Brain microvascular endothelial cell (primary cell): ENCODE measurements around the gene FAP.

Experiments
- DNase-seq: peaks from one replicate; pipeline ENCODE4 v3.0.0-alpha.2; 2020
- H3K27ac ChIP-seq: fragments of 250-450 bp; sonication (Bioruptor Pico); 2 replicates; pipeline ENCODE4 v1.5.1; 2020; ENCODE audit warnings: mild to moderate bottlenecking, moderate library complexity
- H3K27me3 ChIP-seq: fragments of 250-450 bp; sonication (Bioruptor Pico); replicated peaks from 2 replicates; pipeline ENCODE4 v1.5.1; 2020; ENCODE audit warnings: mild to moderate bottlenecking
- H3K36me3 ChIP-seq: fragments of 250-450 bp; sonication (Bioruptor Pico); replicated peaks from 2 replicates; pipeline ENCODE4 v1.5.1; 2020; ENCODE audit warnings: mild to moderate bottlenecking
- H3K4me3 ChIP-seq: 2 replicates; pipeline ENCODE4 v1.5.1; 2011; ENCODE audit warnings: low read depth, mild to moderate bottlenecking, control low read depth, low read length, moderate library complexity
- in situ Hi-C: cut with HindIII; loops from 2 replicates; pipeline ENCODE4 v1.10.0; 2017; ENCODE audit warnings: low sequenced_read_pairs, low pct_ligation_motif_present
- TF ChIP-seq, protein P1 (sequence below): IDR thresholded peaks from 2 replicates; pipeline ENCODE4 v1.5.1; 2011; ENCODE audit warnings: low read depth, mild to moderate bottlenecking, moderate library complexity, low read length, control low read depth, inconsistent platforms; ENCODE audit errors: missing control alignments

FAP gene

DNA sequence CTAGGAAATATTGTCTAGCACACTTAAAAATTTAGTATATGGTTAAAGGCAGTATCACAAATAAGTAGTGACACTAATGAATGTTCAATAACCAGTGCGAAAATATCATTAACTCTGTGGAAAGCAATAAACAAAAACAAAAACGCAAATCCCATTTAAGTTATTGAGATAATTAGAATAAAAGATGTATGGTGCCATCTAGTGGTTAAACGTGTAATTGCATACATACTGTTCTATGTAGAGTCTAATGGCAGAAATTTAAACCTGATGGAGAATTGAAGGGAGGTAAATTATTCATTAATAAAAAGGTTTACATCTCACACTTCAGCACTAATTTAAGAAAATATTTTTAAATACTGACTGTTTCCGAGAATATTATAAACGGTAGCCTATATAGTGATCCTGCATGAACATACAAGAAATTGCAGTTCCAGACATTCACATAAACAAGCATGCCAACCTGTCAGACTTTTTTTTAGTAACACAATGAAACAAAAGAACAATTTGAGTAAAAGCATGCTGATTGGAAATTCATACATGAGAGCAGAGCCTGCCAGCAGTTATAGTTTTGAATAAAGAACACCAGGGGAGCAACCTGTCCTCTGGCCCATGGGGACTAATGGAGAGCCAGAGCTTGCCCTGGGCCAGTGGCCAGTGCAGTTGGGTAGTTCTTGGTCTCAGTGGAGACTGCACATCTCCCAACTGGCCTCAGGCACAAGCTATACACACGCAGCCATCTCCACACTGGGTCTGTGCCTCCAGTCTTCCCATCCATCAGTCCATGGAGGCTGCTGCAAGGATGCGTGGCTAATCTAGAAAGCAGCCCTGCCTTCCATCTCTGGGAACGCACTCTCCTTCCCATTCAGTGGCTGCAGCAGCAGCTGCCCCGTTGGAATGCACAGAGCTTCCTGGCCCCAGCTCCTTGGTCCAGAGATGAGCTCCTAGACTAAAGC lies 119.2 kb downstream of the FAP start:
- in situ Hi-C loops = no loop called here
- Histone ChIP-seq H3K27me3 (no peaks in the 10 kb centered on the region), H3K27ac (no peak overlapping the region), H3K4me3 (no peak overlapping the region), H3K36me3 (no peaks in the 10 kb centered on the region)
- TF ChIP-seq, protein P1, sequence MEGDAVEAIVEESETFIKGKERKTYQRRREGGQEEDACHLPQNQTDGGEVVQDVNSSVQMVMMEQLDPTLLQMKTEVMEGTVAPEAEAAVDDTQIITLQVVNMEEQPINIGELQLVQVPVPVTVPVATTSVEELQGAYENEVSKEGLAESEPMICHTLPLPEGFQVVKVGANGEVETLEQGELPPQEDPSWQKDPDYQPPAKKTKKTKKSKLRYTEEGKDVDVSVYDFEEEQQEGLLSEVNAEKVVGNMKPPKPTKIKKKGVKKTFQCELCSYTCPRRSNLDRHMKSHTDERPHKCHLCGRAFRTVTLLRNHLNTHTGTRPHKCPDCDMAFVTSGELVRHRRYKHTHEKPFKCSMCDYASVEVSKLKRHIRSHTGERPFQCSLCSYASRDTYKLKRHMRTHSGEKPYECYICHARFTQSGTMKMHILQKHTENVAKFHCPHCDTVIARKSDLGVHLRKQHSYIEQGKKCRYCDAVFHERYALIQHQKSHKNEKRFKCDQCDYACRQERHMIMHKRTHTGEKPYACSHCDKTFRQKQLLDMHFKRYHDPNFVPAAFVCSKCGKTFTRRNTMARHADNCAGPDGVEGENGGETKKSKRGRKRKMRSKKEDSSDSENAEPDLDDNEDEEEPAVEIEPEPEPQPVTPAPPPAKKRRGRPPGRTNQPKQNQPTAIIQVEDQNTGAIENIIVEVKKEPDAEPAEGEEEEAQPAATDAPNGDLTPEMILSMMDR = peak; percentile 36
- no peak for DNase-seq
